ENCODE measurements around the gene FBXL20.

DNA sequence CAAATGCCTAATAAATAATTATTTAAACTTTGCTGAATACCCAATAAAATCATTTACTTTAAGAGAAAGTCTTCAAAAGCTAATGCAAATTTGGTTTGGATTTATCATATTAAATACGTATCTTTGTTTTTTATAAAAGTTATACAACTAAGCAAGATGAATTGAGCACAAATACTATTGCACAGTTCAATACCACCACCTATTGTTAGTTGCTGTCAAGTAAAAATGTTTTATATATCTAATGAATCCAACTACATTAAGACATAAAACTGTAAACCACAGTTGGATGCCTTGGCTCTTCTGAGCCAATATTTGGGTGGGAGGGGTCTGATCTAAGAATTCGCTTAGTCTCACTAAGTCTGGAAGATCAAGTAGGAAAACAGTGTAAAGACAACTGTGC lies 7.7 kb downstream of the FBXL20 start:
- TF ChIP-seq, protein P1, sequence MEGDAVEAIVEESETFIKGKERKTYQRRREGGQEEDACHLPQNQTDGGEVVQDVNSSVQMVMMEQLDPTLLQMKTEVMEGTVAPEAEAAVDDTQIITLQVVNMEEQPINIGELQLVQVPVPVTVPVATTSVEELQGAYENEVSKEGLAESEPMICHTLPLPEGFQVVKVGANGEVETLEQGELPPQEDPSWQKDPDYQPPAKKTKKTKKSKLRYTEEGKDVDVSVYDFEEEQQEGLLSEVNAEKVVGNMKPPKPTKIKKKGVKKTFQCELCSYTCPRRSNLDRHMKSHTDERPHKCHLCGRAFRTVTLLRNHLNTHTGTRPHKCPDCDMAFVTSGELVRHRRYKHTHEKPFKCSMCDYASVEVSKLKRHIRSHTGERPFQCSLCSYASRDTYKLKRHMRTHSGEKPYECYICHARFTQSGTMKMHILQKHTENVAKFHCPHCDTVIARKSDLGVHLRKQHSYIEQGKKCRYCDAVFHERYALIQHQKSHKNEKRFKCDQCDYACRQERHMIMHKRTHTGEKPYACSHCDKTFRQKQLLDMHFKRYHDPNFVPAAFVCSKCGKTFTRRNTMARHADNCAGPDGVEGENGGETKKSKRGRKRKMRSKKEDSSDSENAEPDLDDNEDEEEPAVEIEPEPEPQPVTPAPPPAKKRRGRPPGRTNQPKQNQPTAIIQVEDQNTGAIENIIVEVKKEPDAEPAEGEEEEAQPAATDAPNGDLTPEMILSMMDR (IDR thresholded peaks at IDR 0.05) = no peak
- TF ChIP-seq POLR2A (IDR thresholded peaks at IDR 0.05) = no peak

All from breast epithelium (tissue), 3 donors.